CD14-positive monocyte (primary cell): ENCODE measurements around the gene INF2. TPM values are rescaled to one million over a fixed set of nuclear protein-coding genes. Genes with fewer than 3 reads are reported as not detected.
A peak's percentile ranks its signal among the peaks of the same experiment; 100 is the strongest.

Source experiments
- DNase-seq, 3 donors: peaks; one replicate each; pipeline ENCODE4 v3.0.0-alpha.2; 2011 to 2022
- H2AFZ ChIP-seq: 2 replicates; pipeline ENCODE4 v1.6.0; 2012; ENCODE audit warnings: mild to moderate bottlenecking, low read depth, low read length, inconsistent platforms; ENCODE audit not compliant: insufficient read depth, poor library complexity, severe bottlenecking
- H3K27ac ChIP-seq, 2 donors: 1 replicate in 1 of 2; 2 replicates in 1 of 2; pipeline ENCODE4 v1.5.1; 2012 to 2013; ENCODE audit warnings: low read length in 2 of 2, control low read depth in 1 of 2, inconsistent platforms in 1 of 2, low read depth in 1 of 2, mild to moderate bottlenecking in 1 of 2
- H3K27me3 ChIP-seq, 2 donors: one replicate each; pipeline versions ENCODE4 v1.6.0 to v1.6.1; 2011 to 2013; ENCODE audit warnings: low read length in 2 of 2; ENCODE audit not compliant: control insufficient read depth in 2 of 2, insufficient read depth in 2 of 2
- H3K36me3 ChIP-seq, 2 donors: replicated peaks in 1 of 2; 1 replicate in 1 of 2; 2 replicates in 1 of 2; pipeline versions ENCODE4 v1.5.1 to v1.6.1; 2012 to 2013; ENCODE audit warnings: low read length in 2 of 2, control low read depth in 1 of 2, inconsistent platforms in 1 of 2, mild to moderate bottlenecking in 1 of 2; ENCODE audit not compliant: insufficient read depth in 2 of 2, control insufficient read depth in 1 of 2
- H3K4me1 ChIP-seq, 2 donors: 1 replicate in 1 of 2; 2 replicates in 1 of 2; pipeline versions ENCODE4 v1.5.1 to v1.6.1; 2012 to 2013; ENCODE audit warnings: low read length in 2 of 2, control low read depth in 1 of 2, inconsistent platforms in 1 of 2, mild to moderate bottlenecking in 1 of 2, moderate library complexity in 1 of 2; ENCODE audit not compliant: insufficient read depth in 2 of 2, control insufficient read depth in 1 of 2
- H3K4me2 ChIP-seq: replicated peaks from 2 replicates; pipeline ENCODE3; 2012; ENCODE audit warnings: low read length, moderate library complexity, mild to moderate bottlenecking; ENCODE audit not compliant: poor library complexity, severe bottlenecking; ENCODE audit errors: extremely low read depth
- H3K4me3 ChIP-seq, 3 experiments: fragments of 200-600 bp in 1 of 3; sonication (generic) in 1 of 3; replicated peaks in 1 of 3; 1 replicate in 2 of 3; 2 replicates in 1 of 3; pipeline ENCODE4 v1.5.1; 2011 to 2013; ENCODE audit warnings: low read length in 3 of 3, mild to moderate bottlenecking in 3 of 3, control low read depth in 2 of 3, low read depth in 2 of 3, inconsistent platforms in 1 of 3, moderate library complexity in 1 of 3
- H3K79me2 ChIP-seq: 2 replicates; pipeline ENCODE4 v1.6.0; 2012; ENCODE audit warnings: mild to moderate bottlenecking, control low read depth, inconsistent platforms, low read length, moderate library complexity; ENCODE audit not compliant: insufficient read depth
- H3K9ac ChIP-seq: 2 replicates; pipeline ENCODE4 v1.6.0; 2017; ENCODE audit warnings: low read length, mild to moderate bottlenecking; ENCODE audit not compliant: insufficient read depth, poor library complexity, severe bottlenecking
- H3K9me3 ChIP-seq, 2 donors: replicated peaks in 1 of 2; 1 replicate in 1 of 2; 2 replicates in 1 of 2; pipeline versions ENCODE4 v1.5.1 to v1.6.1; 2012 to 2013; ENCODE audit warnings: low read length in 2 of 2, control low read depth in 1 of 2; ENCODE audit not compliant: control insufficient read depth in 1 of 2, insufficient read depth in 1 of 2
- H4K20me1 ChIP-seq: 2 replicates; pipeline ENCODE4 v1.6.0; 2012; ENCODE audit warnings: mild to moderate bottlenecking, low read length, control low read depth, moderate library complexity; ENCODE audit not compliant: insufficient read depth
- H3K27ac Mint-ChIP-seq, 7 donors: one replicate each; pipeline ENCODE4 v1.8.0; 2020; ENCODE audit warnings: mild to moderate bottlenecking in 7 of 7, mixed read lengths in 7 of 7, moderate library complexity in 6 of 7, inconsistent platforms in 2 of 7
- H3K27me3 Mint-ChIP-seq, 3 donors: one replicate each; pipeline ENCODE4 v1.8.0; 2021 to 2022; ENCODE audit warnings: low read depth in 3 of 3, mild to moderate bottlenecking in 3 of 3, mixed read lengths in 3 of 3, moderate library complexity in 3 of 3, inconsistent platforms in 1 of 3
- H3K36me3 Mint-ChIP-seq, 2 donors: one replicate each; pipeline ENCODE4 v1.8.0; 2020; ENCODE audit warnings: mixed read lengths in 2 of 2, inconsistent platforms in 1 of 2, mild to moderate bottlenecking in 1 of 2
- H3K4me1 Mint-ChIP-seq: one replicate; pipeline ENCODE4 v1.8.0; 2020; ENCODE audit warnings: mild to moderate bottlenecking, mixed read lengths
- H3K4me3 Mint-ChIP-seq, 2 donors: one replicate each; pipeline ENCODE4 v1.8.0; 2020; ENCODE audit warnings: mild to moderate bottlenecking in 2 of 2, mixed read lengths in 2 of 2, moderate library complexity in 1 of 2
- H3K9me3 Mint-ChIP-seq, 7 donors: one replicate each; pipeline ENCODE4 v1.8.0; 2020 to 2022; ENCODE audit warnings: mixed read lengths in 7 of 7, mild to moderate bottlenecking in 6 of 7, moderate library complexity in 6 of 7, inconsistent platforms in 2 of 7
- WGBS: methylation state at CpG from one replicate; pipeline ENCODE4 v1.1.5; 2013; ENCODE audit warnings: missing lambda C conversion rate; ENCODE audit not compliant: insufficient coverage; 5-methylcytosine and 5-hydroxymethylcytosine counted together
- intact Hi-C, 2 donors: fragments of 100-400 bp; cut with micrococcal nuclease; formaldehyde crosslinking; loops; one replicate each; pipeline versions ENCODE4 v1.15.0 to v1.15.1; 2023
- polyA plus RNA-seq, 3 donors: library from polyadenylated mRNA; depleted of rRNA in 1 of 3; unstranded in 2 of 3; stranded (reverse) in 1 of 3; fragments of 300-500 nt in 2 of 3; fragments of >200 nt in 1 of 3; fragmentation: Illumina TruSeq in 2 of 3; gene quantifications; 1 replicate in 2 of 3; 2 replicates in 1 of 3; pipeline ENCODE4 v1.2.3, GENCODE V29; 2012 to 2021
- TF ChIP-seq, protein P1 (sequence below): fragments of 200-600 bp; IDR thresholded peaks from one replicate; pipeline ENCODE4 v1.8.0; 2022; ENCODE audit warnings: antibody characterized with exemption, mild to moderate bottlenecking

The INF2 gene
- polyA plus RNA-seq, 3 donors: 2.9 to 23.3 (median 3.8) TPM

DNA sequence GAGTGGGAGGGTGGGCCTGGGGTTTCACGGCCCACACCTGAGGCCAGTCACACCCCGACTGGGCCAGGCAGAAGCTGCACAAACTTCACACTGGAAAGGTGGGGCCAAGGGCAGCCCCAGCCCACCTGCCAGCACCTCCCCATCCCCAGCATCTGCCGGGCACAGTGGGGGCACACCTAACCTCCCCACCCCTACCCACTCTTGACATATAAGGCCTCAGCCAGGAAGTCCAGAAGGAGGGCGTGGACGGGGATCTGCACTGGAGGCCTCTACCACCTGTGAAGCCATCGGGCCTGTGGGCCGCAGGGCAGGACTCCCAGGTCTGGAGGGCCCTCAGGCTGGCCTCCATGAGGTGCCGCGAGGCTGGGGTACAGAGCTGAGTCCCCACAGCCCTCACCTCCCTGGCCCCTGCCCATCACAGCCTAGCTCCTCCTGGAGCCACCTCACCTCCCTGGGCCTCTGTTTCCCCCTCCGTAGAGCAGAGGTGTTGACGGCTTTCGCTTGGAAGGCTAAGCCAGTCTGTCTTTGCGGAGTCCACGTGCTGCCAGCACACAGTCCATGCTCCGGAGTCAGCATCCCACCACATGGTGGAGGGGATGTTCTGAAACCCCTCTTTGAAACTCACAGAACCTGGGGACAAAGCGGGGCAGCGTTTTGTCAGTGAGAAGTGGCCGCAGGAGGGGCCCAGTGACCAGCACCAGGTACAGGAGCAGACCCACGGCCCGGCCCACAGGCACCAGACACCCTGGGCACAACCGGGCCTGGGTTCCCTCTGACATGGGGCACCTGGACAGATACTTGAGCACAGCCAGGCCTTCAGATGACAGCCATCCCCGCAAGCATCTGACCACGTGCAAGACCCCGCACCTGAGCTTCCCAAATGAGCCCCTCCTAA, 38.2 kb upstream of the INF2 start:
- peak overlapping the region; percentile 87 for H3K4me2 ChIP-seq
- H3K27ac ChIP-seq: no peak overlapping the region
- WGBS: 93% methylated on average over 14 of the region's 24 CpGs
- peaks cover 21% of the 10 kb centered on the region for H3K4me1 Mint-ChIP-seq
- no peaks in the 10 kb centered on the region for H3K27me3 ChIP-seq
- no peaks in the 10 kb centered on the region for H3K36me3 Mint-ChIP-seq
- no peak overlapping the region for H3K27ac Mint-ChIP-seq
- no peaks in the 10 kb centered on the region for H4K20me1 ChIP-seq
- no peak overlapping the region for H2AFZ ChIP-seq
- no peak overlapping the region for H3K4me3 ChIP-seq
- intact Hi-C loops: loop anchor here (1.0 to 2.0 kb wide), 2 partner anchors 57 to 58 kb away; no protein-coding TSS in a partner anchor
- no peak overlapping the region for H3K9ac ChIP-seq
- peaks cover 17 to 33% (median 24%) of the 10 kb centered on the region in 7 donors for H3K9me3 Mint-ChIP-seq
- no peaks in the 10 kb centered on the region for H3K79me2 ChIP-seq
- H3K36me3 ChIP-seq: no peaks in the 10 kb centered on the region
- peaks cover under 1 to 3% (median 3%) of the 10 kb centered on the region in 3 donors for H3K27me3 Mint-ChIP-seq
- peaks cover 30% of the 10 kb centered on the region in 2 donors for H3K4me1 ChIP-seq
- DNase-seq: no peak
- peaks cover 18 to 30% of the 10 kb centered on the region in 2 donors for H3K9me3 ChIP-seq
- TF ChIP-seq, protein P1, sequence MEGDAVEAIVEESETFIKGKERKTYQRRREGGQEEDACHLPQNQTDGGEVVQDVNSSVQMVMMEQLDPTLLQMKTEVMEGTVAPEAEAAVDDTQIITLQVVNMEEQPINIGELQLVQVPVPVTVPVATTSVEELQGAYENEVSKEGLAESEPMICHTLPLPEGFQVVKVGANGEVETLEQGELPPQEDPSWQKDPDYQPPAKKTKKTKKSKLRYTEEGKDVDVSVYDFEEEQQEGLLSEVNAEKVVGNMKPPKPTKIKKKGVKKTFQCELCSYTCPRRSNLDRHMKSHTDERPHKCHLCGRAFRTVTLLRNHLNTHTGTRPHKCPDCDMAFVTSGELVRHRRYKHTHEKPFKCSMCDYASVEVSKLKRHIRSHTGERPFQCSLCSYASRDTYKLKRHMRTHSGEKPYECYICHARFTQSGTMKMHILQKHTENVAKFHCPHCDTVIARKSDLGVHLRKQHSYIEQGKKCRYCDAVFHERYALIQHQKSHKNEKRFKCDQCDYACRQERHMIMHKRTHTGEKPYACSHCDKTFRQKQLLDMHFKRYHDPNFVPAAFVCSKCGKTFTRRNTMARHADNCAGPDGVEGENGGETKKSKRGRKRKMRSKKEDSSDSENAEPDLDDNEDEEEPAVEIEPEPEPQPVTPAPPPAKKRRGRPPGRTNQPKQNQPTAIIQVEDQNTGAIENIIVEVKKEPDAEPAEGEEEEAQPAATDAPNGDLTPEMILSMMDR: no peak
- H3K4me3 Mint-ChIP-seq: no peak overlapping the region

DNA sequence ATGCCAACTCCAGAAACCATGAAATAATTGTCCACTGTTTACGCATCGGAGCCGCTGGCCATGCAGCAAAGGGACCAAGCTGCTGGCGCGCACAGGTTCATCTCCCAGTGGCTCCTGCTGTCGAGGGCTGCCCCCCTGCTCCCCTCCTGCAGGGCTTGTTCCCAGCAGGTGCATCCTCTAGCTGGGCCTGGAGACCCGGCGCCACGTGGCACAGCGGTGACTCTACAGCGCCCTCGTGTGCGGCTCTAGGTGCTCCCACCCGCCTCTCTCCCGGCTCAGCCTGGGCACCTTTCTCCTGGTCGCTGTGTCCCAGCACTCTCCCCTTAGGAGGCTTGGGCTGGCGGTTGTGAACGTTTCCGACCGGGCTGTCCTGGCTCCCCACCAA, 37.5 kb upstream of the INF2 start:
- no peak overlapping the region for H3K27ac ChIP-seq
- Mint-ChIP-seq H3K27ac (no peak overlapping the region), H3K9me3 (peaks cover 17 to 33% (median 22%) of the 10 kb centered on the region in 7 donors), H3K27me3 (peaks cover 3 to 6% (median 3%) of the 10 kb centered on the region in 3 donors), H3K36me3 (no peaks in the 10 kb centered on the region), H3K4me1 (peaks cover 26% of the 10 kb centered on the region), H3K4me3 (no peak overlapping the region)
- no peak overlapping the region for H2AFZ ChIP-seq
- WGBS: 83% methylated on average over 20 of the region's 20 CpGs
- H3K9me3 ChIP-seq: peaks cover 18 to 29% of the 10 kb centered on the region in 2 donors
- no peak overlapping the region for H3K4me3 ChIP-seq
- DNase-seq: no peak
- H4K20me1 ChIP-seq: no peaks in the 10 kb centered on the region
- H3K79me2 ChIP-seq: no peaks in the 10 kb centered on the region
- H3K27me3 ChIP-seq: no peaks in the 10 kb centered on the region
- H3K36me3 ChIP-seq: no peaks in the 10 kb centered on the region
- H3K9ac ChIP-seq: no peak overlapping the region
- intact Hi-C loops: loop anchor here in 1 of 2 donors (2.0 kb wide), 1 partner anchor 57 kb away; no protein-coding TSS in a partner anchor
- no peak overlapping the region for H3K4me2 ChIP-seq
- TF ChIP-seq, protein P1: no peak
- peaks cover 31 to 32% of the 10 kb centered on the region in 2 donors for H3K4me1 ChIP-seq
